Ishikawa (cell line): Measurements from ENCODE around the gene GPER1.

Source experiments
- CREB1 ChIP-seq: IDR thresholded peaks from 2 replicates; pipeline ENCODE4 v1.6.1; 2012; ENCODE audit warnings: low read depth
- EGR1 ChIP-seq: IDR thresholded peaks from 2 replicates; pipeline ENCODE4 v1.6.1; 2012
- EP300 ChIP-seq: IDR thresholded peaks from 2 replicates; pipeline ENCODE4 v1.6.1; 2012; ENCODE audit warnings: borderline replicate concordance
- MAX ChIP-seq: IDR thresholded peaks from 2 replicates; pipeline ENCODE4 v1.6.1; 2012
- NFIC ChIP-seq: IDR thresholded peaks from 2 replicates; pipeline ENCODE4 v1.6.1; 2012
- RAD21 ChIP-seq: IDR thresholded peaks from 2 replicates; pipeline ENCODE4 v1.6.1; 2012; ENCODE audit warnings: low read depth
- TAF1 ChIP-seq: IDR thresholded peaks from 2 replicates; pipeline ENCODE4 v1.6.1; 2012; ENCODE audit warnings: low read depth, mild to moderate bottlenecking
- YY1 ChIP-seq: IDR thresholded peaks from 2 replicates; pipeline ENCODE4 v1.6.1; 2012; ENCODE audit warnings: low read depth
- ZBTB7A ChIP-seq: IDR thresholded peaks from 2 replicates; pipeline ENCODE4 v1.6.1; 2012; ENCODE audit warnings: low read depth

- TF ChIP-seq ZBTB7A: no peak
- no peak for TF ChIP-seq EGR1
- TF ChIP-seq NFIC: no peak
- no peak for TF ChIP-seq YY1
- TF ChIP-seq CREB1: no peak
- TF ChIP-seq RAD21: no peak
- no peak for TF ChIP-seq EP300
- no peak for TF ChIP-seq TAF1
- TF ChIP-seq MAX: no peak
These were observed 17.3 kb upstream of the GPER1 start for GRCh38 chr7:1070544-1071011.
